PFSK-1 (cell line): ENCODE data around the gene DNER.

Experiments
- SIN3A ChIP-seq: IDR thresholded peaks from 2 replicates; pipeline ENCODE4 v1.6.1; 2012; ENCODE audit warnings: mild to moderate bottlenecking, low read length, moderate library complexity, borderline replicate concordance; ENCODE audit not compliant: insufficient read depth
- TAF1 ChIP-seq: IDR thresholded peaks from 2 replicates; pipeline ENCODE4 v1.6.1; 2012; ENCODE audit warnings: low read length, control low read depth, borderline replicate concordance; ENCODE audit not compliant: insufficient read depth

- TF ChIP-seq SIN3A (no peak), TAF1 (no peak)
Observed at GRCh38 chr2:229343661-229344060, 370.7 kb downstream of the DNER start.
